Stomach (tissue), 4 donors: ENCODE results near the gene ARL15.

ENCODE experiments used
- CTCF ChIP-seq, 7 experiments: fragments of 450-650 bp in 4 of 7; fragments of 200-600 bp in 3 of 7; sonication (generic) in 3 of 7; IDR thresholded peaks; one replicate each; pipeline ENCODE4 v1.5.1; 2016 to 2019; ENCODE audit warnings: antibody characterized with exemption in 7 of 7, control low read depth in 2 of 7, mild to moderate bottlenecking in 1 of 7
- POLR2AphosphoS5 ChIP-seq, 3 donors: sonication (generic); formaldehyde crosslinking; IDR thresholded peaks; one replicate each; pipeline ENCODE4 v1.6.1; 2016; ENCODE audit warnings: antibody characterized with exemption in 3 of 3

GRCh38 chr5:54000011-54000410 lies 310.4 kb downstream of the ARL15 start:
- TF ChIP-seq CTCF (IDR thresholded peaks at IDR 0.05) (no peak), POLR2AphosphoS5 (IDR thresholded peaks at IDR 0.05) (no peak)
